PC-9 (cell line): ENCODE measurements around the gene STX18.

Experiments used
- CTCF ChIP-seq: fragments of 200-600 bp; sonication (generic); conservative IDR thresholded peaks from 2 replicates; pipeline ENCODE4 v1.6.1; 2017; ENCODE audit warnings: mixed run types, antibody characterized with exemption, mild to moderate bottlenecking, moderate library complexity
- EZH2 ChIP-seq: fragments of 200-600 bp; sonication (generic); IDR thresholded peaks from 2 replicates; pipeline ENCODE4 v1.8.0; 2017; ENCODE audit warnings: antibody characterized with exemption, low read depth

- no peak for TF ChIP-seq CTCF
- no peak for TF ChIP-seq EZH2
Observed at GRCh38 chr4:4391866-4392265, 150.0 kb downstream of the STX18 start.
